Measurements from ENCODE around the gene DOCK10. TPM values are rescaled to one million over a fixed set of nuclear protein-coding genes. Genes with fewer than 3 reads are reported as not detected.

Gene DOCK10
- total and polyA plus RNA-seq, 10 of the 15 experiments (the other 5 are each of a cell fraction or from before 2014, with no cell fraction given): 16.9 to 120 (median 85.5) TPM

DNA sequence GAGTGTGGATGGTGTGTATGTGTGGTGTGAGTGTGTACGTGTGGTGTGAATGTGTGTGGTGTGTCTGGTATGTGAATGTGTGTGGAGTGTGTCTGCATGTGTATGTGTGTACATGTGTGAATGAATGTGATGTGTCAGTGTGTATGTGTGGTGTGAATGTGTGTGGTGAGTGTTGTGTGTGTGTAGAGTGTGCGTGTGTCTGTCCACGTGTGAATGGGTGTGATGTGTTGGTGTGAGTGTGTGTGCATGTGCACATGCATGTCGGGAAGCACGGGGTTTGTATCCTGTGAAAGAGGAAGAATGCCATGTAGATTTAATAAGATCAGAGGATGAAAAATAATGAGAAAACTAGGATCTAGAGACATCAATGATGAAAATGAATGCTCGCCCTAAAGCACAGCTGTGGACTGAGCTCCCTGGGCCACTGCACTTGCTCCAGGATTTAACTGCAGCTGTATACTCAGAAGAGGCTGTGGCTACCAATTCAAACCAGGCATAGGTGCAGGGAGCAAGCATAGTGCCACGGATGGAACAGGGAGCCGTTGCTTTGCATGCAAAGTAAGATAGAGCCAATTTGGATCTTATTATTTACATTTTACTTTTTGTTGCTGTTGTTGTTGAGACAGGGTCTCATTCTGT lies 122.7 kb downstream of the DOCK10 start:
- ChIA-PET CTCF (interaction anchor here (1.6 to 1.9 kb wide), 2 partner anchors 8 to 10 kb away, joined by 4 to 6 read pairs; no protein-coding TSS in a partner anchor), SMC1A (ENCODE audit: uncharacterized antibody, unreplicated experiment) (interaction anchor here (0.7 to 3.4 kb wide), 9 partner anchors 9 to 125 kb away, joined by 3 to 21 read pairs (median 3); no protein-coding TSS in a partner anchor), RAD21 (ENCODE audit: unreplicated experiment) (interaction anchor here (0.9 kb wide), 1 partner anchor 68 kb away, joined by 3 read pairs; no protein-coding TSS in a partner anchor), POLR2A (interaction anchor here (1.3 to 1.9 kb wide), 3 partner anchors 17 to 25 kb away, joined by 4 to 6 read pairs (median 4); no protein-coding TSS in a partner anchor)
- BruUV-seq (replicated peaks): no TSS peak
- H3K9ac ChIP-seq (ENCODE audit: control insufficient read depth, insufficient read depth, low read length): no peak overlapping the region
- intact Hi-C loops (cut with micrococcal nuclease; ENCODE audit: unreplicated experiment): no loop called here
- no peak overlapping the region for H3K27ac ChIP-seq (ENCODE audit: control insufficient read depth, insufficient read depth)
- TF ChIP-seq BHLHE40 (IDR thresholded peaks at IDR 0.05; ENCODE audit: borderline replicate concordance in 1 of 2, low read depth in 2 of 2, low read length in 1 of 2) (no peak), HDGF (IDR thresholded peaks at IDR 0.05) (peak; percentile 67; the same call in 1 of the 2 replicates)
- H3K9me3 ChIP-seq (replicated peaks; ENCODE audit: control insufficient read depth, insufficient read depth, low read length): no peaks in the 10 kb centered on the region
- no peak for ATAC-seq
- H3K4me2 ChIP-seq (ENCODE audit: control insufficient read depth, insufficient read depth): no peak overlapping the region
- no peak for DNase-seq (ENCODE audit: low read depth, low spot score)
- peaks cover 2% of the 10 kb centered on the region; the same call in 1 of the 2 replicates for H4K20me1 ChIP-seq (ENCODE audit: control insufficient read depth, insufficient read depth)
- FAIRE-seq: no peak
- peaks cover 21 to 31% of the 10 kb centered on the region in 2 experiments for H3K36me3 ChIP-seq (ENCODE audit: control insufficient read depth in 2 of 2, insufficient read depth in 2 of 2, low read length in 1 of 2)
- H3K4me1 ChIP-seq (ENCODE audit: control insufficient read depth, insufficient read depth, low read length): peaks cover 22% of the 10 kb centered on the region
- no peak overlapping the region for H3K4me3 ChIP-seq
- 86% methylated on average over 8 of the region's 8 CpGs for WGBS (ENCODE audit: insufficient coverage, insufficient replicate concordance, low lambda C conversion rate, missing lambda C conversion rate)
- in situ Hi-C loops (cut with MboI): no loop called here
- H2AFZ ChIP-seq (ENCODE audit: control insufficient read depth, low read depth, low read length): no peak overlapping the region
- no peaks in the 10 kb centered on the region for H3K27me3 ChIP-seq (replicated peaks in 1 of 2; ENCODE audit: control insufficient read depth in 2 of 2, insufficient read depth in 2 of 2, low read length in 1 of 2)
- H3K79me2 ChIP-seq (ENCODE audit: control insufficient read depth, insufficient read depth, low read length): peaks cover 48% of the 10 kb centered on the region

- in situ Hi-C loops (cut with MboI) (no loop called here), intact Hi-C loops (cut with micrococcal nuclease; ENCODE audit: unreplicated experiment) (no loop called here)
- no peak overlapping the region for H3K9ac ChIP-seq (ENCODE audit: control insufficient read depth, insufficient read depth, low read length)
- peaks cover 21 to 31% of the 10 kb centered on the region in 2 experiments for H3K36me3 ChIP-seq (ENCODE audit: control insufficient read depth in 2 of 2, insufficient read depth in 2 of 2, low read length in 1 of 2)
- FAIRE-seq (no peak), ATAC-seq (no peak), DNase-seq (ENCODE audit: low read depth, low spot score) (no peak)
- no peaks in the 10 kb centered on the region for H3K9me3 ChIP-seq (replicated peaks; ENCODE audit: control insufficient read depth, insufficient read depth, low read length)
- WGBS (ENCODE audit: insufficient coverage, insufficient replicate concordance, low lambda C conversion rate, missing lambda C conversion rate): 89% methylated on average over 4 of the region's 4 CpGs
- RAD21 ChIA-PET (ENCODE audit: unreplicated experiment): no interaction called here
- H3K27ac ChIP-seq (ENCODE audit: control insufficient read depth, insufficient read depth): no peak overlapping the region
- H3K4me2 ChIP-seq (ENCODE audit: control insufficient read depth, insufficient read depth): no peak overlapping the region
- no TSS peak for BruUV-seq (replicated peaks)
- no peaks in the 10 kb centered on the region for H3K27me3 ChIP-seq (replicated peaks in 1 of 2; ENCODE audit: control insufficient read depth in 2 of 2, insufficient read depth in 2 of 2, low read length in 1 of 2)
- SMC1A ChIA-PET (ENCODE audit: uncharacterized antibody, unreplicated experiment): interaction anchor here (1.5 to 2.4 kb wide), 2 partner anchors 18 to 126 kb away, joined by 3 to 7 read pairs; no protein-coding TSS in a partner anchor
- peaks cover 22% of the 10 kb centered on the region for H3K4me1 ChIP-seq (ENCODE audit: control insufficient read depth, insufficient read depth, low read length)
- H3K79me2 ChIP-seq (ENCODE audit: control insufficient read depth, insufficient read depth, low read length): peaks cover 49% of the 10 kb centered on the region
- CTCF ChIA-PET: no interaction called here
- peaks cover 2% of the 10 kb centered on the region; the same call in 1 of the 2 replicates for H4K20me1 ChIP-seq (ENCODE audit: control insufficient read depth, insufficient read depth)
- no peak overlapping the region for H3K4me3 ChIP-seq
- H2AFZ ChIP-seq (ENCODE audit: control insufficient read depth, low read depth, low read length): no peak overlapping the region
- POLR2A ChIA-PET: no interaction called here
- TF ChIP-seq BCL3 (IDR thresholded peaks at IDR 0.05; ENCODE audit: borderline replicate concordance, insufficient read depth, low read depth, low read length, poor library complexity, severe bottlenecking) (peak; percentile 26), NFIC (IDR thresholded peaks at IDR 0.05; ENCODE audit: low read depth, low read length) (peak; percentile 36; the same call in 1 of the 2 replicates), TCF3 (IDR thresholded peaks at IDR 0.05; ENCODE audit: borderline replicate concordance, insufficient read depth, low read depth, low read length) (0 out of 2 replicates have a peak, but pooled peaks have one; percentile 4), SUZ12 (IDR thresholded peaks at IDR 0.05; ENCODE audit: unreplicated experiment) (no peak), HDGF (IDR thresholded peaks at IDR 0.05) (peak; percentile 47; the same call in 1 of the 2 replicates), ZNF687 (IDR thresholded peaks at IDR 0.05) (no peak)
These were observed 123.4 kb downstream of the DOCK10 start for GRCh38 chr2:224918626-224919471.
